Right lobe of liver (tissue), 6 donors: ENCODE results near the gene ALDH8A1. TPM values are rescaled to one million over a fixed set of nuclear protein-coding genes. Genes with fewer than 3 reads are reported as not detected.

Source experiments
- ATAC-seq, 4 donors: fragments of 200-7000 bp; cut with Tn5 transposase; one replicate each; pipeline ENCODE4 v1.9.1; 2020; ENCODE audit warnings: mild to moderate bottlenecking in 4 of 4, moderate library complexity in 4 of 4
- DNase-seq, 3 donors: peaks; one replicate each; pipeline ENCODE4 v3.0.0-alpha.2; 2020
- H3K27ac ChIP-seq, 3 donors: fragments of 200-600 bp; one replicate each; pipeline ENCODE4 v1.8.0; 2022
- H3K27me3 ChIP-seq, 2 donors: fragments of 200-600 bp; one replicate each; pipeline ENCODE4 v1.8.0; 2022
- H3K36me3 ChIP-seq, 4 donors: fragments of 200-600 bp; sonication (generic) in 1 of 4; one replicate each; pipeline versions ENCODE4 v1.5.1 to v1.8.0; 2017 to 2022; ENCODE audit warnings: control low read depth in 1 of 4
- H3K4me1 ChIP-seq, 4 donors: fragments of 200-600 bp; sonication (generic) in 1 of 4; one replicate each; pipeline versions ENCODE4 v1.5.1 to v1.8.0; 2017 to 2022; ENCODE audit warnings: control low read depth in 1 of 4
- H3K4me3 ChIP-seq, 3 donors: fragments of 200-600 bp; one replicate each; pipeline ENCODE4 v1.8.0; 2022
- H3K9me3 ChIP-seq, 4 donors: fragments of 200-600 bp; sonication (generic) in 1 of 4; one replicate each; pipeline versions ENCODE4 v1.5.1 to v1.8.0; 2017 to 2022; ENCODE audit warnings: control low read depth in 1 of 4
- POLR2A ChIP-seq: fragments of 450-650 bp; IDR thresholded peaks from one replicate; pipeline ENCODE4 v1.6.1; 2017; ENCODE audit warnings: antibody characterized with exemption, mild to moderate bottlenecking
- WGBS: methylation state at CpG from one replicate; pipeline ENCODE4 v1.1.6; 2018; ENCODE audit warnings: low coverage, low lambda C conversion rate; ENCODE audit not compliant: insufficient coverage; ENCODE audit errors: missing lambda C conversion rate; 5-methylcytosine and 5-hydroxymethylcytosine counted together
- intact Hi-C, 2 donors: fragments of 100-400 bp; cut with DNase I; formaldehyde crosslinking; loops; one replicate each; pipeline versions ENCODE4 v1.11.2 to v1.14.1; 2022
- total RNA-seq, 6 experiments: library from RNA; depleted of rRNA in 2 of 6; stranded (reverse); fragments of >200 nt in 2 of 6; fragmentation: NEBNext Ultra II Directional in 3 of 6; extraction: Animal tissue kit (Norgen Biotek cat#: 25700) in 3 of 6; gene quantifications; one replicate each; pipeline versions ENCODE4 v1.1.0 to v1.2.4, GENCODE V29; 2016 to 2023
- TF ChIP-seq, protein P1 (sequence below), 4 donors: fragments of 200-600 bp in 3 of 4; fragments of 450-650 bp in 1 of 4; IDR thresholded peaks; one replicate each; pipeline versions ENCODE4 v1.5.1 to v1.8.0; 2016 to 2022; ENCODE audit warnings: antibody characterized with exemption in 4 of 4, mild to moderate bottlenecking in 2 of 4
- donor health status: DM: no; HTN: yes; CAD: no.
- donor health status: DM: no; HTN: no; CAD: no.
- donor health status: DM: no; HTN: no; CAD: no.
- donor health status: DM: no; HTN: yes; CAD: no.
- donor health status: DM: no; HTN: yes; CAD: no.

The ALDH8A1 gene
- total RNA-seq, 6 experiments from 2014 or later = 91.4 to 175 (median 166) TPM

DNA sequence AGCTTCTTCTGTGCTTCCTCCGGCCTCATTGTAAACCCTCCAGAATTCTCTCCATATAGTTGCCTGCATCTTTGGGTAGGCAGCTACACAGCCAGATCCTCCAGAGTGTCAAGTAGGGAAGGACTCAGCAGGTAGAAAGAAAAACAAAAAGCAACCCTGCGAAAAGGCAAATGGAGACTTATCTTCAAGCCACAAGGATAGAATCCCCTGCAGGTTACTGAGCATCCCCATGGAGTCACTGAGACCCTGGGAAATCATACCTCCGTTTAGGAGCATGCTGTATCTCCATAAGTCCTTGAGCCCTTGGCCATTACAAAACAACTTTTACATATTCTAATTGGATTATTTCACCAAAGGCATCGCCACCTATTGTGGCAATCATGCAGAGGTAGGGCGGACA is 28.6 kb downstream of the ALDH8A1 start:
- H3K4me3 ChIP-seq = no peak overlapping the region
- DNase-seq = no peak
- 97% methylated on average over 5 of the region's 5 CpGs for WGBS

DNA sequence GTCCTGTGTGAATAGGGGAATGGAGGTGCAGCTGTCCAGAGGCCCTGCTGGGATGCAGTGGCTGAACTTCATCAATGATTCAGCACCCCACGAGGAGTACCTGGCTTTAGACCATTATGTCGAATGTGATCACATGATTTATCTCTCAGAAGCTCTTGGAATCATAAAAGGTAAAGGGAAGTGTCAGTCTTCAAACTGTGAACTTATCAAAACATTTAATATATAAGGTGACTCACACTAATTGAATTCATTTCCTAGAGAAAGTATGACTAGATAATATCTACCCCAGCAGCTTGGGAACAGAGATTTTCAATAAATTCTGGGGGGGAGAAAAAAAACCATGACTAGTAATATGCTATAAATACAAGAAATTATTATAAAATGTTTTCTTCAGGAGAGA is 29.5 kb downstream of the ALDH8A1 start:
- Histone ChIP-seq H3K36me3 (peaks cover 0 to 71% (median 39%) of the 10 kb centered on the region in 4 donors), H3K27me3 (no peaks in the 10 kb centered on the region), H3K9me3 (no peaks in the 10 kb centered on the region), H3K4me1 (no peaks in the 10 kb centered on the region), H3K4me3 (no peak overlapping the region), H3K27ac (no peak overlapping the region)
- ATAC-seq (no peak), DNase-seq (no peak)
- intact Hi-C loops = no loop called here
- no peak for TF ChIP-seq POLR2A
- TF ChIP-seq, protein P1, sequence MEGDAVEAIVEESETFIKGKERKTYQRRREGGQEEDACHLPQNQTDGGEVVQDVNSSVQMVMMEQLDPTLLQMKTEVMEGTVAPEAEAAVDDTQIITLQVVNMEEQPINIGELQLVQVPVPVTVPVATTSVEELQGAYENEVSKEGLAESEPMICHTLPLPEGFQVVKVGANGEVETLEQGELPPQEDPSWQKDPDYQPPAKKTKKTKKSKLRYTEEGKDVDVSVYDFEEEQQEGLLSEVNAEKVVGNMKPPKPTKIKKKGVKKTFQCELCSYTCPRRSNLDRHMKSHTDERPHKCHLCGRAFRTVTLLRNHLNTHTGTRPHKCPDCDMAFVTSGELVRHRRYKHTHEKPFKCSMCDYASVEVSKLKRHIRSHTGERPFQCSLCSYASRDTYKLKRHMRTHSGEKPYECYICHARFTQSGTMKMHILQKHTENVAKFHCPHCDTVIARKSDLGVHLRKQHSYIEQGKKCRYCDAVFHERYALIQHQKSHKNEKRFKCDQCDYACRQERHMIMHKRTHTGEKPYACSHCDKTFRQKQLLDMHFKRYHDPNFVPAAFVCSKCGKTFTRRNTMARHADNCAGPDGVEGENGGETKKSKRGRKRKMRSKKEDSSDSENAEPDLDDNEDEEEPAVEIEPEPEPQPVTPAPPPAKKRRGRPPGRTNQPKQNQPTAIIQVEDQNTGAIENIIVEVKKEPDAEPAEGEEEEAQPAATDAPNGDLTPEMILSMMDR (IDR thresholded peaks at IDR 0.05) = no peak
- 93% methylated on average over 2 of the region's 2 CpGs for whole genome bisulfite sequencing

More for the DNA sequence above, 28.6 kb downstream of the ALDH8A1 start:
- ATAC-seq = no peak
- H3K27ac ChIP-seq = no peak overlapping the region
- intact Hi-C loops = no loop called here
- H3K4me1 ChIP-seq = no peaks in the 10 kb centered on the region
- no peaks in the 10 kb centered on the region for H3K9me3 ChIP-seq
- no peak for TF ChIP-seq POLR2A
- TF ChIP-seq, protein P1 (IDR thresholded peaks at IDR 0.05) = no peak
- no peaks in the 10 kb centered on the region for H3K27me3 ChIP-seq
- H3K36me3 ChIP-seq = peaks cover 0 to 74% (median 38%) of the 10 kb centered on the region in 4 donors

DNA sequence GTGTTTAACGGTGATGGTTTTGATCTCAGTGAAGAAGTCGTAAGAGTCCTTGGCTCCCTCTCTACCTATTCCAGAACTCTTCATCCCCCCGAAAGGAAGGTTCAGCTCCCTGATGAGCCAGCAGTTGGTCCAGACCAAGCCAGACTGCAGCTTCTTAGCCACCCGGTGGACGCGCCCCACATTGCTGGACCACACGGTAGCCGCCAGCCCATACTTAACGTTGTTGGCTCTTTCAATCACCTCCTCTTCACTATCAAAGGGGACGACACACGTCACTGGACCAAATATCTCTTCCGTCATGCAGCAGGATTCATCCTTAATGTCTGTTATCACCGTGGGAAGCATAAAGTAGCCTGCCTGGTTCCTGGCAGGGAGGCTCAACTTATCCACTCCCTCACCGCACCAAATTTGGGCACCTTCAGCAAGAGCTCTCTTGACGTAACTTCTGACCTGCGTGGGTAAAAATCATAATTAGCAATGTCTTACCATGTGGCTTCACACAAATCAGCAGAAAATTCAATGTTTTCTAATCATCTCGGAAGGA is 31.4 kb downstream of the ALDH8A1 start:
- no peaks in the 10 kb centered on the region for H3K4me1 ChIP-seq
- H3K27ac ChIP-seq = no peak overlapping the region
- H3K36me3 ChIP-seq = peaks cover 0 to 61% (median 30%) of the 10 kb centered on the region in 4 donors
- no peak overlapping the region for H3K4me3 ChIP-seq
- no peaks in the 10 kb centered on the region for H3K27me3 ChIP-seq
- no peaks in the 10 kb centered on the region for H3K9me3 ChIP-seq
- peak in 3 of 4 donors; percentile 27 to 39 (median 28) for ATAC-seq
- 85% methylated on average over 9 of the region's 17 CpGs for WGBS
- no peak for DNase-seq
- intact Hi-C loops = no loop called here
- TF ChIP-seq, protein P1 (IDR thresholded peaks at IDR 0.05) = no peak
- no peak for TF ChIP-seq POLR2A

DNA sequence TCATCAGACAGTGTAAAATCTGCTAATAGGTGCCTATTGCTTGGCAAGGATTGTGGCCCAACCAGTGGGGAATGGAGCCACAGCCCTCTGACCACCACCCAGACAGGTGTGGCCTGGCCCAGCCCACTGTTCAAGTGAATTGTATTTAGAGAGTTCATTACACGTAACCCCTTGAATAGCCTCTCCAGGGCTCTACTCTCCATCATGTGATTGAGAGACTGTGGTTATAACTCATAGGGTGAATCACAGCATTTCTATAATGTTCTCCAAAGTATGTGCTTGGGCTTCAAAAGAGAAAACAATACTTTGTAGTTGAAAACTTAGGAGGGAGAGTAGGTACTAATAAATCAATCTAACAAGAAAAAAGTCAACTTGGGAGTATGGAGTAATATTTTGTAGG is 38.4 kb downstream of the ALDH8A1 start:
- DNase-seq = no peak
- WGBS = 78% methylated on average over 1 of the region's 1 CpG
- H3K4me3 ChIP-seq = no peak overlapping the region
- no peaks in the 10 kb centered on the region for H3K9me3 ChIP-seq
- H3K36me3 ChIP-seq = peaks cover 0 to 3% (median 2%) of the 10 kb centered on the region in 4 donors
- H3K4me1 ChIP-seq = peaks cover 0 to 6% (median 3%) of the 10 kb centered on the region in 4 donors
- H3K27me3 ChIP-seq = no peaks in the 10 kb centered on the region
- intact Hi-C loops = no loop called here
- no peak for ATAC-seq
- TF ChIP-seq, protein P1 (IDR thresholded peaks at IDR 0.05) = no peak
- no peak for TF ChIP-seq POLR2A
- H3K27ac ChIP-seq = no peak overlapping the region
